ENCODE data around the gene MSRB3.

GRCh38 chr12:65492998-65493912 is 214.8 kb downstream of the MSRB3 start:
- no peak for TF ChIP-seq CTCF (IDR thresholded peaks at IDR 0.05 in 8 of 11, conservative IDR thresholded peaks at IDR 0.05 in 3 of 11)
- no peak for TF ChIP-seq POLR2AphosphoS5 (IDR thresholded peaks at IDR 0.05)
